Measurements from ENCODE around the gene PCDHGA3.
"Not testable (repeated sequence)": the region's sequence is repeated elsewhere in the genome, so short reads cannot be mapped to it uniquely, and the experiment has no call there.

PCDHGA3 gene

GRCh38 chr5:141349917-141350619 lies 6.4 kb downstream of the PCDHGA3 start, which contains the start of gene PCDHGB1:
TSS of gene PCDHGB1 (plus strand) at chr5:141350099. CDS start at chr5:141350261, 162 bp downstream.
- DNase-seq (ENCODE audit: low read depth) = no peak

DNA sequence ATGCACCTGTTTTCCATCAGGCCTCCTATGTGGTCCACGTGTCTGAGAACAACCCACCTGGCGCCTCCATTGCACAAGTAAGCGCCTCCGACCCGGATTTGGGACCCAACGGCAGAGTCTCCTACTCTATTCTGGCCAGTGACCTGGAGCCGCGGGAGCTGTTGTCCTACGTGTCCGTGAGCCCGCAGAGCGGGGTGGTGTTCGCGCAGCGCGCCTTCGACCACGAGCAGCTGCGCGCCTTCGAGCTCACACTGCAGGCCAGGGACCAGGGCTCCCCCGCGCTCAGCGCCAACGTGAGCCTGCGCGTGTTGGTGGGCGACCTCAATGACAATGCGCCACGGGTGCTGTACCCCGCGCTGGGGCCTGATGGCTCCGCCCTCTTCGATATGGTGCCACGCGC lies 8.0 kb downstream of the PCDHGA3 start:
- DNase-seq (ENCODE audit: low read depth) = no peak

DNA sequence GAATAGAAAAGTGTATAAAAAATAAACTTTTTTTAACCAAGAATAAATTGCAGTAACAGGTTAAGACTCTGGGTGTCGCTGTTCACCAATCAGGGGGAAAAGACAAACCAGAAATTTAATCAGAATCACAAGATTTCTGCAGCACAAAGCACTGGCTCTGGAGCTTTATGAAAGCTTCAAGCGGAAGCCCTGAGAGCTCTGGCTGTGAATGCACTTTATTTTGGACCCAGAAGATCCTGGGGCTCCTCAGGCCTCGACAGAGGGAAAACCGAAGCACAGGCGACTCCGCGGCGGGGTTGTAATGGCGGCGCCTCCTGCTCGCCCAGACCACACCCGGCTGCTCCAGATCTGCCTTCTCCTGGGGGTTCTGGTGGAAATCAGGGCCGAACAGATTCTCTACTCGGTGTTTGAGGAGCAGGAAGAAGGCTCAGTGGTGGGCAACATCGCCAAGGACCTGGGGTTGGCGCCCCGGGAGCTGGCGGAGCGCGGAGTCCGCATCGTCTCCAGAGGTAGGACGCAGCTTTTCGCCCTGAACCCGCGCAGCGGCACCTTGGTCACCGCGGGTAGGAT lies 11.4 kb downstream of the PCDHGA3 start, which contains the start of gene PCDHGA4:
Gene PCDHGA4, plus strand, starts transcription at position 122 of the 570 bp plus-strand sequence. Its CDS starts 87 bp downstream, at position 209.
- DNase-seq (ENCODE audit: low read depth) = no peak

- DNase-seq (ENCODE audit: low read depth) = no peak
Measured at GRCh38 chr5:141355641-141356040, 12.0 kb downstream of the PCDHGA3 start.

- no peak for DNase-seq (ENCODE audit: low read depth)
Measured at GRCh38 chr5:141356133-141356532, 12.5 kb downstream of the PCDHGA3 start.

DNA sequence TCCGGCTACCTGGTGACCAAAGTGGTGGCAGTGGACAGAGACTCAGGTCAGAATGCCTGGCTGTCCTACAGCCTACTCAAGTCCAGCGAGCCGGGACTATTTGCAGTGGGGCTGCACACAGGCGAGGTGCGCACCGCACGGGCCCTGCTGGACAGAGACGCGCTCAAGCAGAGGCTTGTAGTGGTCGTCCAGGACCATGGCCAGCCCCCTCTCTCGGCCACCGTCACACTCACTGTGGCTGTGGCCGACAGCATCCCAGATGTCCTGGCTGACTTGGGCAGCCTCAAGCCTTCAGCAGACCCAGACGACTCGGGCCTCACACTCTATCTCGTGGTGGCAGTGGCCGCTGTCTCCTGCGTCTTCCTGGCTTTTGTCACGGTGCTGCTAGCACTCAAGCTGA lies 13.3 kb downstream of the PCDHGA3 start:
- DNase-seq (ENCODE audit: low read depth) = no peak

GRCh38 chr5:141359790-141360426 lies 16.3 kb downstream of the PCDHGA3 start, which contains the start of gene PCDHGB2:
TSS of gene PCDHGB2 (plus strand) at chr5:141359994. CDS start at chr5:141360136, 142 bp downstream.
- DNase-seq (ENCODE audit: low read depth) = no peak

DNA sequence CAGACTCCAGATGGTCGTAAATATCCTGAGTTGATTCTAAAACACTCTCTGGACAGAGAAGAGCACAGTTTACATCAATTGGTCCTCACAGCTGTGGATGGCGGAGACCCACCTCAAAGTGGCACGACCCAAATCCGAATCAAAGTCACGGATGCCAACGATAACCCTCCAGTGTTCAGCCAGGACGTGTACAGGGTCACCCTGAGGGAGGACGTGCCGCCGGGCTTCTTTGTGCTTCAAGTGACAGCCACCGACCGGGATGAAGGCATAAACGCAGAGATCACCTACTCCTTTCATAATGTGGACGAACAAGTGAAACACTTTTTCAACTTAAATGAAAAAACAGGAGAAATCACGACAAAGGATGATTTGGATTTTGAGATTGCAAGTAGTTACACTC lies 17.1 kb downstream of the PCDHGA3 start:
- no peak for DNase-seq (ENCODE audit: low read depth)

DNA sequence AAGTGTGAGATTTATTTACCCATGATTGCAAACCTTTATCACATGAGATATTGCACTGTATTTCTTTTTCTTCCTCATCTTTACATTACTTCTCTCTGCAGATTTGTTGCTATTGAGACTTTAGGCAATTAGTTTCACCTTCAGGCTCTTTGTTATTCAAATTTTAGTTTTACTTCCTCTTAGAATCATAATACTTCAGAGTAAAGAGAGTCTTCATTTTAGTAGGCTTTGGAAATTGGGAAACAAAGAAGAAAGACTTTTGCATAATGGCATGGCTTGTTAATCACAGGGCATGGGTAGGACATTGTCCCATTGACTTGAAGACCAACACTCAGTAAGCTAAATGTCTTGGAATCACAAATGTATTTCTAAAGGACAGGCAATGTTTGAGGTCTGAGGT lies 19.1 kb downstream of the PCDHGA3 start:
- no peak for DNase-seq (ENCODE audit: low read depth)

- no peak for DNase-seq (ENCODE audit: low read depth)
Measured at GRCh38 chr5:141363952-141364660, 20.5 kb downstream of the PCDHGA3 start, which contains the start of gene PCDHGA5. TSS of gene PCDHGA5 (plus strand) at chr5:141364162. CDS start at chr5:141364331, 169 bp downstream.

DNA sequence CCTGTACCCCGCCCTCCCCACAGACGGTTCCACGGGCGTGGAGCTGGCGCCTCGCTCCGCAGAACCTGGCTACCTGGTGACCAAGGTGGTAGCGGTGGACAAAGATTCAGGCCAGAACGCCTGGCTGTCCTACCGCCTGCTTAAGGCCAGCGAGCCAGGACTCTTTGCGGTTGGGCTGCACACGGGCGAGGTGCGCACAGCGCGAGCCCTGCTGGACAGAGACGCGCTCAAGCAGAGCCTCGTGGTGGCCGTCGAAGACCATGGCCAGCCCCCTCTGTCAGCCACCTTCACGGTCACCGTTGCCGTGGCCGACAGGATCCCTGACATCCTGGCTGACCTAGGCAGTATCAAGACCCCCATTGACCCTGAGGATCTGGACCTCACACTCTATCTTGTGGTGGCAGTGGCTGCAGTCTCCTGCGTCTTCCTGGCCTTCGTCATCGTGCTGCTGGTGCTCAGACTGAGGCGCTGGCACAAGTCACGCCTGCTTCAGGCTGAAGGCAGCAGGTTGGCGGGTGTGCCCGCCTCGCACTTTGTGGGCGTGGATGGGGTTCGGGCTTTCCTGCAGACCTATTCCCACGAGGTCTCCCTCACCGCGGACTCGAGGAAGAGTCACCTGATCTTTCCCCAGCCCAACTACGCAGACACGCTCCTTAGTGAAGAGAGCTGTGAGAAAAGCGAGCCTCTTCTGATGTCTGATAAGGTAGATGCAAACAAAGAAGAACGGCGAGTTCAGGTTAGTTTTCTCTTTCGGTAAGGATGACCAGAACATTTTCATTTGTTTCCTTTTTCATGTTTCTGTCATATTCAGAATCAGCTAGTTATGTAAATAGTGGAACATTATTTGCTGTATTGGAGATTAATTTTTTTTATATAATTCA lies 22.6 kb downstream of the PCDHGA3 start:
- DNase-seq (ENCODE audit: low read depth) = no peak

GRCh38 chr5:141369994-141370848 lies 26.6 kb downstream of the PCDHGA3 start, which contains the start of gene PCDHGB3:
TSS of gene PCDHGB3 (plus strand) at chr5:141370242. CDS start at chr5:141370395, 153 bp downstream.
- no peak for DNase-seq (ENCODE audit: low read depth)

- no peak for DNase-seq (ENCODE audit: low read depth)
Measured at GRCh38 chr5:141371572-141372475, 28.2 kb downstream of the PCDHGA3 start.

DNA sequence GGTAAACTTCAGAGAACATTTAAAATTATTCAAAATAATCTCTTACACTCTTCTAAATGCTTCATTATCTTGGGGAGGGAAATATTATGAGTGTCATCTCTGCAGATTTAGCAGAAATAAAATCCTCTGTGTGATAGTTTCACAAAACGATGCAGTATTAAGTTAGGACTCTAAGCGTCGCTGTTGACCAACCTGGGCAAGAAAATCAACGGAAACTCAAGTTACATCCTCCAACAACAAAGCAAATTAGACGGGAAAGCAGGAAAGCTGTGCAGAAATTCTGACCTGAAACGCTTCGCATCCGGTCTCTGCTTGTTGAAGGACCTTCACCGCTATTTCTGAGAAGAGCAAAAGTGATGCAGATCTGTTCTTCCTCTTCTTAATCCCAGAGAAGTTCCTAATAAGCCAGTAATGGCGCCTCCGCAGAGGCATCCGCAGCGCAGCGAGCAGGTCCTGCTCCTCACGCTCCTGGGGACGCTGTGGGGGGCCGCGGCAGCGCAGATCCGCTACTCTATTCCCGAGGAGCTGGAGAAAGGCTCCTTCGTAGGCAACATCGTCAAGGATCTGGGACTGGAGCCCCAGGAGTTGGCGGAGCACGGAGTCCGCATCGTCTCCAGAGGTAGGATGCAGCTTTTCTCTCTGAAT lies 30.2 kb downstream of the PCDHGA3 start, which contains the start of gene PCDHGA6:
Gene PCDHGA6, plus strand, starts transcription at position 219 of the 645 bp plus-strand sequence. Its CDS starts 193 bp downstream, at position 412.
- no peak for DNase-seq (ENCODE audit: low read depth)

DNA sequence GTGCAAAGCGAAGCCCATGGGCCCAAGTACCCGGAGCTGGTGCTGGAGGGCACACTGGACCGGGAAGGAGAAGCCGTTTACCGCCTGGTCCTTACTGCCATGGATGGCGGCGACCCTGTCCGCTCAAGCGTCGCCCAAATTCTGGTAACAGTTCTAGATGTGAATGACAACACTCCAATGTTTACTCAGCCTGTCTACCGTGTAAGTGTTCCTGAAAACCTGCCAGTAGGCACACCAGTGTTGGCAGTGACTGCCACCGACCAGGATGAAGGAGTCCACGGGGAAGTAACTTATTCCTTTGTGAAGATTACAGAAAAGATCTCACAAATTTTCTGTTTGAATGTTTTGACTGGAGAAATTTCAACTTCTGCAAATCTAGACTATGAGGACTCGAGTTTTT lies 31.0 kb downstream of the PCDHGA3 start:
- DNase-seq (ENCODE audit: low read depth) = no peak

DNA sequence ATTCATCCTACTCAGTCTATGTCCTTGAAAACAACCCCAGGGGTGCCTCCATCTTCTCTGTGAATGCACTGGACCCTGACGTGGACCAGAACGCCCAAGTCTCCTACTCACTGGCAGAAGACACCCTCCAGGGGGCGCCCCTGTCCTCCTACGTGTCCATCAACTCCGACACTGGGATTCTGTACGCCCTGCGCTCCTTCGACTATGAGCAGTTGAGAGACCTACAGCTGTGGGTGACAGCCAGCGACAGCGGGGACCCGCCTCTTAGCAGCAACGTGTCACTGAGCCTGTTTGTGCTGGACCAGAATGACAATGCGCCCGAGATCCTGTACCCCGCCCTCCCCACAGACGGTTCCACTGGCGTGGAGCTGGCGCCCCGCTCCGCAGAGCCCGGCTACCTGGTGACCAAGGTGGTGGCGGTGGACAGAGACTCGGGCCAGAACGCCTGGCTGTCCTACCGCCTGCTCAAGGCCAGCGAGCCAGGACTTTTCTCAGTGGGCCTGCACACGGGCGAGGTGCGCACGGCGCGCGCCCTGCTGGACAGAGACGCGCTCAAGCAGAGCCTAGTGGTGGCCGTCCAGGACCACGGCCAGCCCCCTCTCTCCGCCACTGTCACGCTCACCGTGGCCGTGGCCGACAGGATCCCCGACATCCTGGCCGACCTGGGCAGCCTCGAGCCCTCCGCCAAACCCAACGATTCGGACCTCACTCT lies 32.0 kb downstream of the PCDHGA3 start:
- not testable (repeated sequence) for DNase-seq (ENCODE audit: low read depth)

- no peak for DNase-seq (ENCODE audit: low read depth)
Measured at GRCh38 chr5:141382469-141383294, 39.1 kb downstream of the PCDHGA3 start, which contains the start of gene PCDHGA7. TSS of gene PCDHGA7 (plus strand) at chr5:141382742. CDS start at chr5:141382900, 158 bp downstream.

Measured in HS-27A (cell line).